H9 (cell line): Measurements from ENCODE around the gene ASL. TPM values are rescaled to one million over a fixed set of nuclear protein-coding genes. Genes with fewer than 3 reads are reported as not detected.

Experiments used
- DNase-seq: peaks from one replicate; pipeline ENCODE4 v3.0.0-alpha.2; 2017
- H2AFZ ChIP-seq: one replicate; pipeline ENCODE4 v1.6.1; 2013; ENCODE audit warnings: mild to moderate bottlenecking, low read length, control low read depth, moderate library complexity
- H2AK5ac ChIP-seq: 2 replicates; pipeline ENCODE4 v1.6.1; 2013; ENCODE audit warnings: low read length, control low read depth, mixed read lengths; ENCODE audit not compliant: insufficient read length
- H2BK120ac ChIP-seq: one replicate; pipeline ENCODE4 v1.6.1; 2013; ENCODE audit warnings: low read depth, mild to moderate bottlenecking, low read length, control low read depth, inconsistent platforms; ENCODE audit not compliant: poor library complexity, severe bottlenecking
- H2BK12ac ChIP-seq: 2 replicates; pipeline ENCODE4 v1.6.1; 2013; ENCODE audit warnings: low read length, control low read depth, mixed read lengths, low read depth; ENCODE audit not compliant: insufficient read length
- H2BK15ac ChIP-seq: 2 replicates; pipeline ENCODE4 v1.6.1; 2013; ENCODE audit warnings: low read depth, low read length, control low read depth
- H2BK20ac ChIP-seq: one replicate; pipeline ENCODE4 v1.6.1; 2013; ENCODE audit warnings: low read depth, mild to moderate bottlenecking, low read length, control low read depth, inconsistent platforms; ENCODE audit not compliant: poor library complexity, severe bottlenecking
- H2BK5ac ChIP-seq: 2 replicates; pipeline ENCODE4 v1.6.1; 2013; ENCODE audit warnings: low read length, control low read depth, mixed read lengths; ENCODE audit not compliant: insufficient read length
- H3K14ac ChIP-seq: 2 replicates; pipeline ENCODE4 v1.6.1; 2013; ENCODE audit warnings: low read length, control low read depth; ENCODE audit not compliant: insufficient read depth
- H3K18ac ChIP-seq: 2 replicates; pipeline ENCODE4 v1.6.1; 2013; ENCODE audit warnings: low read depth, mild to moderate bottlenecking, mixed read lengths, low read length, control low read depth; ENCODE audit not compliant: insufficient read length
- H3K23ac ChIP-seq: 2 replicates; pipeline ENCODE4 v1.6.1; 2013; ENCODE audit warnings: low read length, control low read depth, mixed read lengths, low read depth; ENCODE audit not compliant: insufficient read length
- H3K23me2 ChIP-seq: 2 replicates; pipeline ENCODE4 v1.6.1; 2013; ENCODE audit warnings: low read depth, mild to moderate bottlenecking, mixed read lengths, low read length, control low read depth; ENCODE audit not compliant: insufficient read length, poor library complexity, severe bottlenecking
- H3K27ac ChIP-seq: 2 replicates; pipeline ENCODE4 v1.5.1; 2013; ENCODE audit warnings: low read length, control low read depth, mixed read lengths, low read depth; ENCODE audit not compliant: insufficient read length
- H3K27me3 ChIP-seq: 2 replicates; pipeline ENCODE4 v1.6.1; 2013; ENCODE audit warnings: low read length, control low read depth, inconsistent platforms; ENCODE audit not compliant: insufficient read depth
- H3K4ac ChIP-seq: 2 replicates; pipeline ENCODE4 v1.6.1; 2013; ENCODE audit warnings: low read depth, mild to moderate bottlenecking, control low read depth, inconsistent platforms, low read length, moderate library complexity
- H3K4me1 ChIP-seq: 2 replicates; pipeline ENCODE4 v1.6.1; 2013; ENCODE audit warnings: low read length, control low read depth, inconsistent platforms; ENCODE audit not compliant: insufficient read depth
- H3K4me2 ChIP-seq: 2 replicates; pipeline ENCODE4 v1.6.1; 2013; ENCODE audit warnings: low read length, control low read depth, mixed read lengths; ENCODE audit not compliant: insufficient read length, insufficient read depth
- H3K56ac ChIP-seq: 2 replicates; pipeline ENCODE4 v1.6.1; 2013; ENCODE audit warnings: low read depth, mild to moderate bottlenecking, mixed read lengths, low read length, control low read depth; ENCODE audit not compliant: insufficient read length
- H3K79me1 ChIP-seq: 2 replicates; pipeline ENCODE4 v1.6.1; 2013; ENCODE audit warnings: low read depth, mild to moderate bottlenecking, moderate library complexity, low read length, control low read depth, inconsistent platforms; ENCODE audit not compliant: insufficient read depth, poor library complexity, severe bottlenecking
- H3K79me2 ChIP-seq: 2 replicates; pipeline ENCODE4 v1.6.1; 2013; ENCODE audit warnings: low read length, control low read depth, inconsistent platforms; ENCODE audit not compliant: insufficient read depth
- H3K9ac ChIP-seq: 2 replicates; pipeline ENCODE4 v1.6.1; 2013; ENCODE audit warnings: low read length, control low read depth, mixed read lengths; ENCODE audit not compliant: insufficient read length; ENCODE audit errors: extremely low read depth
- H3K9me3 ChIP-seq: one replicate; pipeline ENCODE4 v1.6.1; 2013; ENCODE audit warnings: low read depth, low read length, inconsistent platforms; ENCODE audit not compliant: control insufficient read depth
- H3T11ph ChIP-seq: one replicate; pipeline ENCODE4 v1.6.1; 2013; ENCODE audit warnings: mild to moderate bottlenecking, low read length, control low read depth, inconsistent platforms
- H4K20me1 ChIP-seq: one replicate; pipeline ENCODE4 v1.6.1; 2013; ENCODE audit not compliant: control insufficient read depth, insufficient read length, insufficient read depth
- H4K5ac ChIP-seq: 2 replicates; pipeline ENCODE4 v1.6.1; 2013; ENCODE audit warnings: low read depth, mild to moderate bottlenecking, mixed read lengths, low read length, control low read depth; ENCODE audit not compliant: insufficient read length
- H4K8ac ChIP-seq: replicated peaks from 2 replicates; pipeline ENCODE4 v1.6.1; 2013; ENCODE audit warnings: low read length, control low read depth, mixed read lengths, low read depth; ENCODE audit not compliant: insufficient read length
- H4K91ac ChIP-seq: 2 replicates; pipeline ENCODE4 v1.6.1; 2013; ENCODE audit warnings: low read depth, mild to moderate bottlenecking, moderate library complexity, mixed read lengths, low read length, control low read depth; ENCODE audit not compliant: insufficient read length
- H3K27ac Mint-ChIP-seq, 3 experiments: 2 replicates in 2 of 3; 3 replicates in 1 of 3; pipeline ENCODE4 v1.8.0; 2020 to 2021; ENCODE audit warnings: mixed read lengths in 3 of 3, mild to moderate bottlenecking in 1 of 3, moderate library complexity in 1 of 3
- H3K27me3 Mint-ChIP-seq: 2 replicates; pipeline ENCODE4 v1.8.0; 2021; ENCODE audit warnings: low read depth, mild to moderate bottlenecking, moderate library complexity, mixed read lengths
- H3K36me3 Mint-ChIP-seq, 3 experiments: 2 replicates in 2 of 3; 3 replicates in 1 of 3; pipeline ENCODE4 v1.8.0; 2020 to 2021; ENCODE audit warnings: low read depth in 3 of 3, mixed read lengths in 3 of 3; ENCODE audit not compliant: insufficient read depth in 1 of 3
- H3K4me1 Mint-ChIP-seq, 2 experiments: 2 replicates each; pipeline ENCODE4 v1.8.0; 2020; ENCODE audit warnings: mixed read lengths in 2 of 2
- H3K4me3 Mint-ChIP-seq, 2 experiments: 2 replicates in 1 of 2; 3 replicates in 1 of 2; pipeline ENCODE4 v1.8.0; 2020 to 2021; ENCODE audit warnings: mild to moderate bottlenecking in 2 of 2, mixed read lengths in 2 of 2, moderate library complexity in 1 of 2
- H3K9me3 Mint-ChIP-seq, 2 experiments: 2 replicates in 1 of 2; 3 replicates in 1 of 2; pipeline ENCODE4 v1.8.0; 2020; ENCODE audit warnings: mild to moderate bottlenecking in 2 of 2, mixed read lengths in 2 of 2, moderate library complexity in 1 of 2
- CTCF ChIP-seq: fragments of 200-600 bp; sonication (generic); conservative IDR thresholded peaks from 3 replicates; pipeline ENCODE4 v1.8.0; 2021; ENCODE audit warnings: antibody characterized with exemption, mild to moderate bottlenecking
- WGBS: extraction: QIAGEN DNeasy Blood & Tissue Kit; methylation state at CpG from one replicate; pipeline ENCODE4 v1.1.7; 2013; ENCODE audit warnings: missing lambda C conversion rate, low lambda C conversion rate, mixed read lengths; ENCODE audit not compliant: insufficient read length; ENCODE audit errors: extremely low coverage; 5-methylcytosine and 5-hydroxymethylcytosine counted together
- total RNA-seq: library from RNA; stranded (reverse); gene quantifications from 2 replicates; pipeline ENCODE4 v1.2.1, GENCODE V29; 2021

ASL gene
- total RNA-seq, 1 experiment from 2014 or later = 30.7 TPM

DNA sequence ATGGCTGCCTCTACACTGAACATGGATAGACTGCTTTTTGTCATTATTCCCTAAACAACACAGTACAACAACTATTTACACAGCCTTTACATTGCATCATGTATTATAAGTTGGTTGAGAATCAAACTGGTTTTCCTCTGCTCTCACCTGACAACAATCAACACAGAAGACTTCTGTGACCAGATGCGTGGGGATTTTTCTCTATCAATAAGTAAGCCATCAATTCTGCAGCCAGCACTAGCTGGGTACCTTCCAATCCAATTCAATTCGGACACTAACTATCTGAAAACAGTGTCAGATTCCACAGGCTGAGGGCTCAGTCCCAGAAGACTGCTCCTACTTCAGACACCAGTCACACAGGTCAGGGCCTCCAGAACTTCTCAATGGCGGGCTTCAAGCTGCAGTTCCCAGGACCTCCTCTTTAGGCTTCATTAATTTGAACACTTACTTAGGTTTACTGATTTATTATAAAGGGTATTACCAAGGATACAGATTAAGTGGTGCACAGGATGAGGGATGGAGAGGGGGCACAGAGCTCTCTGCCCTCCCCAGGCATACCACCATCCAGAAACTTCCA lies 36.4 kb upstream of the ASL start:
- no peak overlapping the region for H3K23ac ChIP-seq
- H2BK5ac ChIP-seq = no peak overlapping the region
- H3K9ac ChIP-seq = no peak overlapping the region
- WGBS = no CpG with 5 or more reads among the region's 3 CpGs
- no peaks in the 10 kb centered on the region for H3K27me3 ChIP-seq
- H3K36me3 Mint-ChIP-seq = no peaks in the 10 kb centered on the region
- no peak overlapping the region for H4K91ac ChIP-seq
- H3K14ac ChIP-seq = no peak overlapping the region
- no peak overlapping the region for H3K4ac ChIP-seq
- H3K18ac ChIP-seq = no peak overlapping the region
- no peak overlapping the region for H3T11ph ChIP-seq
- H2AK5ac ChIP-seq = no peak overlapping the region
- H4K8ac ChIP-seq = no peak overlapping the region
- DNase-seq = no peak
- H3K79me2 ChIP-seq = no peaks in the 10 kb centered on the region
- no peak overlapping the region for H2BK12ac ChIP-seq
- H3K23me2 ChIP-seq = no peaks in the 10 kb centered on the region
- no peaks in the 10 kb centered on the region for H4K20me1 ChIP-seq
- H3K4me1 ChIP-seq = no peaks in the 10 kb centered on the region
- no peak overlapping the region for H3K27ac ChIP-seq
- H3K9me3 ChIP-seq = no peaks in the 10 kb centered on the region
- TF ChIP-seq CTCF = no peak
- H3K56ac ChIP-seq = no peak overlapping the region
- H3K27ac Mint-ChIP-seq = no peak overlapping the region
- H2BK20ac ChIP-seq = no peak overlapping the region
- peaks cover 1% of the 10 kb centered on the region; the same call in 1 of the 2 replicates for H3K27me3 Mint-ChIP-seq
- no peak overlapping the region for H4K5ac ChIP-seq
- H3K4me3 Mint-ChIP-seq = no peak overlapping the region
- no peak overlapping the region for H2AFZ ChIP-seq
- no peaks in the 10 kb centered on the region for H3K79me1 ChIP-seq
- no peak overlapping the region for H2BK120ac ChIP-seq
- no peaks in the 10 kb centered on the region for H3K9me3 Mint-ChIP-seq
- H3K4me1 Mint-ChIP-seq = peaks cover 0 to 3% of the 10 kb centered on the region in 2 experiments; a peak in 2 of 4 replicates
- no peak overlapping the region for H2BK15ac ChIP-seq
- no peak overlapping the region for H3K4me2 ChIP-seq
